ACC112 (cell line): ENCODE measurements around the gene UBN1.

ENCODE experiments used
- H2AFZ ChIP-seq: fragments of 200-600 bp; sonication (generic); one replicate; pipeline ENCODE4 v1.6.0; 2017; ENCODE audit warnings: antibody characterized with exemption, low read length; ENCODE audit not compliant: unreplicated experiment
- H3K27ac ChIP-seq: fragments of 200-600 bp; sonication (generic); 2 replicates; pipeline ENCODE4 v1.5.1; 2014; ENCODE audit warnings: low read depth, mild to moderate bottlenecking, antibody characterized with exemption, low read length, moderate library complexity
- H3K27me3 ChIP-seq: fragments of 200-600 bp; sonication (generic); 2 replicates; pipeline ENCODE4 v1.6.1; 2014; ENCODE audit warnings: mild to moderate bottlenecking, antibody characterized with exemption, low read length, moderate library complexity, mixed read lengths; ENCODE audit not compliant: insufficient read depth
- H3K36me3 ChIP-seq: fragments of 200-600 bp; sonication (generic); 2 replicates; pipeline ENCODE4 v1.6.1; 2016; ENCODE audit warnings: mild to moderate bottlenecking, antibody characterized with exemption, low read length, moderate library complexity, mixed read lengths; ENCODE audit not compliant: insufficient read depth
- H3K4me1 ChIP-seq: fragments of 200-600 bp; sonication (generic); one replicate; pipeline ENCODE4 v1.6.1; 2016; ENCODE audit warnings: low read length, mixed read lengths; ENCODE audit not compliant: insufficient read depth, unreplicated experiment, control insufficient read depth
- H3K4me3 ChIP-seq: fragments of 200-600 bp; sonication (generic); 2 replicates; pipeline ENCODE4 v1.5.1; 2014; ENCODE audit warnings: mild to moderate bottlenecking, low read depth, low read length
- H3K79me2 ChIP-seq: fragments of 200-600 bp; sonication (generic); one replicate; pipeline ENCODE4 v1.6.0; 2016; ENCODE audit warnings: low read length; ENCODE audit not compliant: control insufficient read depth, unreplicated experiment, insufficient read depth

UBN1 gene

DNA sequence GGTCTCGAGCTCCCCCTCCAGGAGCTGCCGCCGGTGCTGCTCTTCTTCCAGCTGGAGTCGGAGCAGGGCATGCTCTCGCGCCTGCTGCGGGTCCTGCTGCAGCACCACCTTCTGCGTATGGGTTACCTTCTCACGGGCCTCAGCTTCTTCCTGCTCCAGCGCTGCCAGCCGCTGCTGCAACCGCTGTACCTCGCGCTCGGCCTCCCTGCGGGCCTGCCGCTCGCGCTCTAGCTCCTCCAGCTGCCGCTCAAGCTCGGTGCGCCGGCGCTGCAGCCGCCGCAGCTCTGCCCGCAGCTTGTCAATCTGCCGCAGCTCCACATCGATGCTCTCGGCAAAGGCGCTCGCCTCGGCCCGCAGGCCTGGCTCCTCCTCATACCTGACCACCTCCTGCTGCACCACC is 36.9 kb downstream of the UBN1 start:
- H3K4me3 ChIP-seq, result no peak overlapping the region
- H3K79me2 ChIP-seq, result no peaks in the 10 kb centered on the region
- H3K27me3 ChIP-seq, result no peaks in the 10 kb centered on the region
- no peak overlapping the region for H3K27ac ChIP-seq
- H2AFZ ChIP-seq, result no peak overlapping the region
- H3K36me3 ChIP-seq, result peaks cover 39% of the 10 kb centered on the region
- peaks cover 13% of the 10 kb centered on the region for H3K4me1 ChIP-seq

DNA sequence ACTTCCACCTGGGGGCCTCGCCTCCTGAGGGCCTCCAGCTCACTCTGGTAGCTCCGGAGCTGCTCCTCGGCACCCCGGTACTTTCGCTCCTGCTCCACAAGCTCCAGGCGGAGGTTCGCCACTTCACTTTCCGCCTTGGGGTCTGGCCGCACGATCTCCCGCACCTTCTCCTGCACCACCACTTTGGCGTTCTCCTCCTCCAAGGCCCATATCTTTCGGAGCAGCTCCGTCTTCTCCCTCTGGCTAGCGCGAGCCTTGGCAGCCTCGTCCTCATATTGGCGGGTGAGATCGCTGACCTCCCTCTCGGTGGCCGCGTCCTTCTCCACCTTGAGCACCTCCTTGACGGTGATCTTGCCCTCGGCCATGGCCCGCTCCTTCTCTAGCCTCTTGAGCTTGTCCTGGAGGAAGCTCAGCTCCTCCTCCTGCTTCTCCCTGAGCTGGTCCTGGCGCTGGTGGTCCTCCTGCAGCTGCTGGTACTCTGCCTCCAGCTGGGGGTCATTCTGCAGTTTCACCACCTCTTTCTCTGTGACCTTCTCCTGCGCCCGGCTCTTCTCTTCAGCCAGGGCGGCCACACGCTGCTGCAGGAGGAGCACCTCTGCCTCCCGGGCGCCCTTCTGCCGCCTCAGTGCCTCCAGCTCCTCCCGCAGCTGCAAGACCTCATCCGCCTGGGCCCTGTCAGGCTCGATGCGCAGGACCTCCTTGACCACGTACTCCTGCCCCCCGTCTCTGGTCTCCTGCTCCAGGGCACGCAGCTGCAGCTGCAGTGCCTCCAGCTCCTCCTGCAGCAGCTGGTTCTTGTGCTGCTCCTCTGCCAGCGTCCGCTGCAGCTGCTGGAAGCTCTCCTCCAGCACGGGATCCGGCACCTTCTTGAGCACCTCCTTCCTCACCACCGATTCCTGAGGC is 37.9 kb downstream of the UBN1 start:
- no peaks in the 10 kb centered on the region for H3K79me2 ChIP-seq
- H2AFZ ChIP-seq, result no peak overlapping the region
- no peak overlapping the region for H3K4me3 ChIP-seq
- peaks cover 32% of the 10 kb centered on the region for H3K36me3 ChIP-seq
- H3K4me1 ChIP-seq, result peaks cover 13% of the 10 kb centered on the region
- H3K27me3 ChIP-seq, result no peaks in the 10 kb centered on the region
- no peak overlapping the region for H3K27ac ChIP-seq

DNA sequence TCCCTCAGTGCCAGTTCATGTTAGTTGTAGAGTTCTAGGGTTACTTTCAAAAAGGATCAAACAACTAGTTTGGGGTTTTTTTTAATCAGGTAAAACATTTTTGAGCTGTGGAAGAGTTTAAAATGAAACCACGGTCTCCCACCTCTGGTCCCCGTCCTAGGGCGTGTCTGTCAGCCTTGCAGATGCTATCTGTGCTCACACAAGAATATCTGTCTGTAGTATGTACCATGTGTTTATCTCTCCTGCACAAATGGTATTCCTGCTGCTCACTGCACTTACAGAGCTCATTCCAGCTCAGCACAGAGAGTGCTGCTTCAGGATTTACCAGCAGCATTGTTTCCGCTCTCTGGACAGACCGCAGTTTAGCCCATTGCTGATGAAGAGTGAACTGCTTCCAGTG is 38.9 kb downstream of the UBN1 start:
- H3K79me2 ChIP-seq, result no peaks in the 10 kb centered on the region
- H3K36me3 ChIP-seq, result peaks cover 25% of the 10 kb centered on the region
- no peak overlapping the region for H2AFZ ChIP-seq
- H3K4me1 ChIP-seq, result peaks cover 13% of the 10 kb centered on the region
- no peaks in the 10 kb centered on the region for H3K27me3 ChIP-seq
- no peak overlapping the region for H3K4me3 ChIP-seq
- H3K27ac ChIP-seq, result no peak overlapping the region

DNA sequence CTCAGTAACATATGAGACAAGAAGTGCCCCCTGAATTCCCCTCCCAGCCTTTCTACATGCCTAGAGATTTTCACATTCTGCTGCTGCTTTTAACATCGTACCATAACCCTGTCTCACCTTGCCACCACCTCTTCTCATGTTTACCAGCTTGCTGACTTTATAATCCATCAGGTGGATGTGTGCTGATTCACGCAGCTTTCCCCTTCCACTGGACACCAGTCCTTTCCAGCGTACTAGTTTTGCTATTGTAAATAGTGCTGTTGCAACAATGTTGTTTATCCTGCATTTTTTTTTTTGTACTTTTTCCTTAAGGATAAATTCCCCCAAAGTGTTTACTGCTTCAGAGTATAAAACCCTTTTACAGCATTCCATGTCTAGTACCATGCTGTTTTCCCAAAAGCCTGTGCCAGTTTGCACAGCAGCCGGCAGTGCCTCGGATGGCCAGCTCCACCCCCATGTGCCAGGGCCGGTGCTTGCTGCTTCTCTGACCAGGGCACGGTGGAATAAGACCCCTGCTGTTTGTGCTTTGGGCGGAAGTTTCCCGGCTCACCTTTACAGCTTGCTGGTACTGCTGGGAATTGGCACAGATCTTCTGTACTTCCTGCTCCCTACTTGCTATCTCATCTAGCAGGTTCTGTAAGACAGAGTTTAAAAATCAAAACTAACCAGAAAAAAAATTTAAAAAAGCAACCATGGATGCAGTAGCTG is 41.3 kb downstream of the UBN1 start:
- Histone ChIP-seq H2AFZ (no peak overlapping the region), H3K27ac (no peak overlapping the region), H3K36me3 (peaks cover 12% of the 10 kb centered on the region), H3K79me2 (no peaks in the 10 kb centered on the region), H3K4me3 (no peak overlapping the region), H3K27me3 (no peaks in the 10 kb centered on the region), H3K4me1 (no peaks in the 10 kb centered on the region)

DNA sequence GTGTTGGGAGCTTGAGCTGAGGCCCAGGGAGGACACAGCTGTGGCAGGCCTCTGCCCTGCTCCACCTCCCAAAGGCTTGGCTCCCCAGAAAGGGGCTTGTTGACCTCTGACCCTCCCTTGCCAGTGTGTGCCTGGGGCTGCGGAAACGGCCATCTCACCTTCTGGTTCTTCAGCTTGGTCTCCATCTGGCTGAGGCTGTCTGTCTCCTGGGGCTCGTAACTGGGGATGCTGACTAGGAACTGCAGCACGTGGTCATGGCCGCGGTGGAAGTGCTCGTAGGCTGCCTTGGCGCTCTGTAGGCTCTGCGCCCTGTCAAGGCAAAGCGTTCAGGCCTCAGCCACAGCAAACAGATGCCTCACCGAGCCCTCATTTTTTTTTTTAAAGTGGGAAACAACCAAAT is 42.7 kb downstream of the UBN1 start:
- no peak overlapping the region for H2AFZ ChIP-seq
- no peaks in the 10 kb centered on the region for H3K27me3 ChIP-seq
- no peaks in the 10 kb centered on the region for H3K79me2 ChIP-seq
- no peaks in the 10 kb centered on the region for H3K36me3 ChIP-seq
- no peak overlapping the region for H3K27ac ChIP-seq
- H3K4me1 ChIP-seq, result no peaks in the 10 kb centered on the region
- no peak overlapping the region for H3K4me3 ChIP-seq

DNA sequence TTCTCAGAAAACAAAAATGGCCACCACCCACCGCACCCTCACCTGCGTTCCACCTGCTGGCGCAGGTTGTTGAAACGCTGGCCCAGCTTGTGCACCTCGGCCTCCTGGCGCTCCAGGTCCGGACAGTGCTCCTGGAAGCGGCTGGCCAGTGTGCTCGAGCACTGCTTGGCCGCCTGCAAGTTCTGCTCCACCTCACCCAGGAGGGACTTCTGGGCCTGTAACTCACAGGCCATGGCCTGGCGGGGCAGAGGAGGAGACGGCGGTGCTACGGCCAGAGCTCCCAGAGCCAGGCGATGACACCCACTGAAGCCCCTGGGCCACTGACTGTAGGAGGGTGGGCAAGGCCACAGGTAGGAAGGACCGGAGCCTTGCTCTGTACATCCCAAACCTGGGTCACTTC is 43.4 kb downstream of the UBN1 start:
- H2AFZ ChIP-seq, result no peak overlapping the region
- H3K79me2 ChIP-seq, result no peaks in the 10 kb centered on the region
- no peak overlapping the region for H3K4me3 ChIP-seq
- no peaks in the 10 kb centered on the region for H3K4me1 ChIP-seq
- H3K27ac ChIP-seq, result no peak overlapping the region
- H3K27me3 ChIP-seq, result no peaks in the 10 kb centered on the region
- no peaks in the 10 kb centered on the region for H3K36me3 ChIP-seq

DNA sequence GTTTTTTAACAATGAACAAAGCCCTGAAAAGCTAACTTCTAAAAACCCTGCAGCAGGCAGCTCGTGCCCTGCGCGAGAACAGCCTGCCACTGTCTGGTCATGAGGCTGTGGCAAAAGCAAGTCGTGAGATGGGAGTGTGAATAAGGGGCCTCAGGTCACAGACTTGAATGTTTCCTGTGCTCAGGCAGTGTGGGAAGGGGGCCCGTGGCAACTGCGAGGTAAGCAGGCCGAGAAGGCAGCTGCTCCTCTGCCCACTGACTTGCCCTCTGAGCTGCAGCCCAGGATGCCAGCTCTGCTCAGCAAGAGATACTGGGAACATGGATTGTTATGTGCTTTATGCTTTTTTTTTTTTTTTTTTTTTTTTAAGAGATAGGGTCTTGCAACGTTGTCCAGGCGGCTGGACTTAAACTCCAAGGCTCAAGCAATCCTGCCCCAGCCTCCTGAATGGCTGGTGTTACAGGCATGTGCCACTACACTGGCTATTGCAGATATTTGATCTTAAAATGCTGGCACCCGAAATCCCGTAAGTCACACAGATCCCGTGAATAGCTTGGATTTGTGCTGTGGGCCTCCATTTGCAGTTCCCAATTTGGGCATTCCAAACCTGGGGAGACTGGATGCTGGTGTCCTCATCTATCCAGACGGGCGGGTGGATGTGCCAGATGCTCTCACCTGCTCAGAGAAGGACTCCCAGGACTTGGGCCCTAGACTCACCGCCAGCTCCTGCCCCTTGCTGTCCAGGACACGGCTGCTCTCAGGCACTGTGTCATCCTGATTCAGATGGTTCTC is 44.0 kb downstream of the UBN1 start:
- H3K36me3 ChIP-seq, result no peaks in the 10 kb centered on the region
- no peak overlapping the region for H2AFZ ChIP-seq

DNA sequence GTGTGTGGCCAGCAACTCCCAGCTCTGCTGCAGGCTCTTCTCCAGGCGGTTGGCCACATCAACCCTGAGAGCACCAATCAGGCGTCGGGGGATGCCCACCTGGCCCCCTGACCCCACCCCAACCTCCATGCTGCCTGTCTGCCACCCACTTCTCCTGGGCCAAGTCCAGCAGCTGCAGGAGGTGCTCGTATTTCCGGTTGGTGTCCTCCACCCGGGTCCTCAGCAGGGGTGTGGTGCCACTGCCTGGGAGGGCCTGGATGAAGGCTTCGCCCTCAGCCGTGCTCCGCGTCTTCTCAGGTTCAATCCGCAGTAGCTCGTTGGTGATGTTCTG is 44.6 kb downstream of the UBN1 start:
- Histone ChIP-seq H2AFZ (no peak overlapping the region), H3K27me3 (no peaks in the 10 kb centered on the region), H3K79me2 (no peaks in the 10 kb centered on the region), H3K27ac (no peak overlapping the region), H3K4me3 (no peak overlapping the region), H3K4me1 (no peaks in the 10 kb centered on the region), H3K36me3 (no peaks in the 10 kb centered on the region)

More for the DNA sequence above, 44.0 kb downstream of the UBN1 start:
- Histone ChIP-seq H3K4me3 (no peak overlapping the region), H3K27ac (no peak overlapping the region), H3K27me3 (no peaks in the 10 kb centered on the region), H3K4me1 (no peaks in the 10 kb centered on the region), H3K79me2 (no peaks in the 10 kb centered on the region)

DNA sequence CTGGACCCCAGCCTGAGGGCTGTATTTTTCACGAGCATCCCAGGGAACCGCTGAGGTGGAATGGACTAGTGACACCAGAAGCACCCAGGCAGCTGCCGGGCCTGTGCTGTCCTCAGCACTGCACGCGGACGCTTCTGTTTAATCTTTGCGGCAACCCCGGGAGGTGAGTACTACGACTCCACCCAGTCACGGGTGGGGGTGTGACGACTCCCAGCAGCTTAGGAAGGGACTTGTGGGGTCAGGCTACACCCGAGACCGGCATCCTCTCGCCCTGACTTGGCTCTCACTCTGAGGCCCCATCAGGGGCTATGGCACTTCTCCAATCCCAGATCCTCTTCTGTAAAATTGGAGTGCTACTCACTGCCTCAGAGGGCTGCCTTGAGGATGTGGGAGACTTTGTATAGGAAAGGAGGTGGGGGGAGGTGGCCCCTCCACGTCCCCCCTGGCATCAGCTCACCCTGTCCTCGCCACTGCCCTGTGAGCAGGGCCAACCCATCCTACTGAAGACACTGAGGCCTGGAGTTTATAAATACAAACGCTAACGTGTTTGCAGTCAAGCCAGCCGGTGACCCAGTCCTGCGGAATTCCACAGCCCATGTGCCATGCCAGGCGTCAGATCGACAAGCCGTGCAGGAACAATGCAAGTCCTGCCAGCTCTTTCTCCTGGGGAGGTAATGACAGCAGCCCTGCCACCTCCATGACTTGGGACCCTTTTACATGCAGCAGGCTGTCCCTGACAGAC is 45.3 kb downstream of the UBN1 start:
- Histone ChIP-seq H3K27me3 (no peaks in the 10 kb centered on the region), H3K4me1 (no peaks in the 10 kb centered on the region), H3K36me3 (no peaks in the 10 kb centered on the region), H3K79me2 (no peaks in the 10 kb centered on the region), H3K27ac (no peak overlapping the region), H2AFZ (no peak overlapping the region), H3K4me3 (no peak overlapping the region)

DNA sequence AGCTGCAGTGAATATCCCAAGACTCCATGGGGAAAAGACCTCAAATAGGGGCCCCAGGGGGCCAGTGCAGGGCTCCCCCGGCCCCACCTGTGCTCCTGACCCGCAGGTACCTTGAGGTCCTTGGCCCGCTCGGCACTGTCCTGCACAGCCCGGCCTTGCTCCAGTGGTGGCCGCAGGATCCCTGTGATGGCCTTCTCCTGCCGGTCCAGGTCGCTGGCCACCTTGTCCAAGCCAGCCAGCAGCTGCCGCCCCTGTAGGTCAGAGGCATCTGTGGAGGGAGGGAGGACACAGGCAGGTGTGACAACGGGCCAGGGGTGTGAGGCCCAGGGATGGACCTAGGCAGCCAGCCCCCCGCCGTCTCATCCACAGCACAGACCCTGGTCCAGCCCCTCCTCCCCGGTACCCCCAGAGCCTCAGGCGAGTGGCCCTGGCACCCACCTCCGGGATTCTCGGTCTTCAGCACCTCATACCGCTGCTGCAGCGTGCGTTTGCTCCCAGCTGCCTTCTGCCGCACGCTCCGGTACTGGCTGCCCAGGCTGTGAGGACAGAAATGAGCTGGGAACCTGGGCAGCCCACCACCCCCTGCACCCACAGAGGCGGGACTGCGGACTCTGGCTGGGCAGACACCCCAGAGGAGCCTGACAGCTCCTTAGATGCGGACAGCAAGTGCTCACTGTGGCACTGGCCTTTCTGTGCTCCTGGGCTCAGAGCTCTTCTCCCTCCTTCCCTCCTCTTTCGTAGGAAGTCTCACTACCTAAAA is 46.0 kb downstream of the UBN1 start:
- no peaks in the 10 kb centered on the region for H3K27me3 ChIP-seq
- no peak overlapping the region for H3K4me3 ChIP-seq
- H3K79me2 ChIP-seq, result no peaks in the 10 kb centered on the region
- no peaks in the 10 kb centered on the region for H3K36me3 ChIP-seq
- H2AFZ ChIP-seq, result no peak overlapping the region
- H3K27ac ChIP-seq, result no peak overlapping the region
- no peaks in the 10 kb centered on the region for H3K4me1 ChIP-seq
